Heart right ventricle (tissue), 16 donors: ENCODE results near the gene MACROD2. TPM values are rescaled to one million over a fixed set of nuclear protein-coding genes. Genes with fewer than 3 reads are reported as not detected.

Experiments used
- ATAC-seq, 8 donors: fragments of 200-7000 bp; cut with Tn5 transposase; one replicate each; pipeline ENCODE4 v1.9.1; 2020; ENCODE audit warnings: mild to moderate bottlenecking in 8 of 8, moderate library complexity in 8 of 8, moderate number of reproducible peaks in 1 of 8
- DNase-seq, 2 donors: peaks; one replicate each; pipeline ENCODE4 v3.0.0-alpha.2; 2020
- H3K27ac ChIP-seq, 10 donors: fragments of 200-600 bp; sonication (generic) in 2 of 10; one replicate each; pipeline versions ENCODE4 v1.5.0 to v1.8.0; 2020 to 2022; ENCODE audit warnings: mild to moderate bottlenecking in 3 of 10
- H3K27me3 ChIP-seq, 7 donors: fragments of 200-600 bp; one replicate each; pipeline ENCODE4 v1.8.0; 2021 to 2022; ENCODE audit warnings: mild to moderate bottlenecking in 2 of 7
- H3K36me3 ChIP-seq, 9 donors: fragments of 200-600 bp; sonication (generic) in 1 of 9; one replicate each; pipeline versions ENCODE4 v1.5.0 to v1.8.0; 2020 to 2022; ENCODE audit warnings: mild to moderate bottlenecking in 2 of 9
- H3K4me1 ChIP-seq, 9 donors: fragments of 200-600 bp; sonication (generic) in 1 of 9; one replicate each; pipeline versions ENCODE4 v1.5.0 to v1.8.0; 2020 to 2022; ENCODE audit warnings: mild to moderate bottlenecking in 4 of 9
- H3K4me3 ChIP-seq, 10 donors: fragments of 200-600 bp; sonication (generic) in 2 of 10; one replicate each; pipeline versions ENCODE4 v1.5.0 to v1.8.0; 2020 to 2022; ENCODE audit warnings: mild to moderate bottlenecking in 7 of 10, moderate library complexity in 2 of 10
- H3K9me3 ChIP-seq, 11 donors: fragments of 200-600 bp in 10 of 11; sonication (generic) in 2 of 11; one replicate each; pipeline versions ENCODE4 v1.5.0 to v1.8.0; 2013 to 2022; ENCODE audit warnings: mild to moderate bottlenecking in 2 of 11, control low read depth in 1 of 11, moderate library complexity in 1 of 11
- WGBS, 2 donors: extraction: QIAGEN DNeasy Blood & Tissue Kit; methylation state at CpG; one replicate each; pipeline ENCODE4 v1.1.7; 2013; ENCODE audit warnings: inconsistent platforms in 1 of 2; 5-methylcytosine and 5-hydroxymethylcytosine counted together
- intact Hi-C, 10 donors: fragments of 100-400 bp; cut with DNase I; formaldehyde crosslinking; loops; one replicate each; pipeline versions ENCODE4 v1.11.1 to v1.14.2; 2022
- polyA plus RNA-seq, 2 donors: library from polyadenylated mRNA; stranded (reverse); fragments of 200-250 nt; gene quantifications; one replicate each; pipeline ENCODE4 v1.2.3, GENCODE V29; 2013
- total RNA-seq, 10 donors: library from RNA; stranded (reverse); fragmentation: NEBNext Ultra II Directional in 3 of 10; extraction: Animal tissue kit (Norgen Biotek cat#: 25700) in 3 of 10; gene quantifications; one replicate each; pipeline versions ENCODE4 v1.2.1 to v1.2.4, GENCODE V29; 2021 to 2023
- TF ChIP-seq, protein P1 (sequence below), 9 donors: fragments of 200-600 bp; sonication (generic) in 2 of 9; IDR thresholded peaks; one replicate each; pipeline versions ENCODE4 v1.5.0 to v1.8.0; 2021 to 2022; ENCODE audit warnings: antibody characterized with exemption in 9 of 9, mild to moderate bottlenecking in 5 of 9, moderate library complexity in 1 of 9
- donor health status: Arrhythmogenic right ventricular cardiomyopathy.
- donor health status: ischemic (EF 13 %, LVEDD 7.1; RV severe dilation, severe dysfunction).
- donor health status: healthy with polysubstance abuse.
- donor health status: DM: no; HTN: yes; CAD: no.
- donor health status: DM: no; HTN: no; CAD: no.
- donor health status: ischemic (EF 25% LVEDD 6.9; RV normal size, moderate dysfunction).
- donor health status: ischemic (EF 25% LVEDD 5.7; RV mildly dilated, moderate dysfunction).
- donor health status: healthy.
- donor health status: DM: yes; HTN: yes; CAD: no.
- donor health status: Ischemic cardiomyopathy.
- donor health status: ischemic (EF 35%, LVEDD 5.7; RV mildly dilated, moderate dysfunction).
- donor health status: nonischemic (EF 11% LVEDD 7.7; RV severe dilation, severe dysfunction).
- donor health status: DM: yes; HTN: yes; CAD: no.
- donor health status: PGD.
- donor health status: ischemic (EF 29% LVEDD 5.4; RV normal size, mild dysfunction).
- donor health status: nonischemic (EF 23%, LVEDD 6.1; RV moderate dilation, normal function).

The MACROD2 gene
- total and polyA plus RNA-seq, 12 donors: 0.28 to 6.4 (median 4.1) TPM

DNA sequence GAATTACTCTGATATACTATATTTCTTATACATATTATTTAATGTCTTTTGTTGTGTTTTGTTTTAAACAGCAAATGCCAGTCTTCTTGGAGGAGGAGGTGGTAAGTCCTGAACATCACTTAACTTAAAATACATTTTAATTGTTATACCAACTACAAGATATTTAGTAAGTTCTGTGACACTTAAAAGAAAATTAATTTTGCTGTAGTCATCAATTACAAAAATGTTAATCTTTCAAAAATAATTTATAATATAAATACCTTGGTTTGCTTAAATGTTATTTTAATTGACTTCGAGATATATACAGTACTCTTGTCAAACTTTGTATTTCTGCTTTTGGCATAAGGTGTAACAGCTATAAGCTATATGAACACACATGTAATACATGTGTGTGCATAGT, 498.1 kb downstream of the MACROD2 start:
- TF ChIP-seq, protein P1, sequence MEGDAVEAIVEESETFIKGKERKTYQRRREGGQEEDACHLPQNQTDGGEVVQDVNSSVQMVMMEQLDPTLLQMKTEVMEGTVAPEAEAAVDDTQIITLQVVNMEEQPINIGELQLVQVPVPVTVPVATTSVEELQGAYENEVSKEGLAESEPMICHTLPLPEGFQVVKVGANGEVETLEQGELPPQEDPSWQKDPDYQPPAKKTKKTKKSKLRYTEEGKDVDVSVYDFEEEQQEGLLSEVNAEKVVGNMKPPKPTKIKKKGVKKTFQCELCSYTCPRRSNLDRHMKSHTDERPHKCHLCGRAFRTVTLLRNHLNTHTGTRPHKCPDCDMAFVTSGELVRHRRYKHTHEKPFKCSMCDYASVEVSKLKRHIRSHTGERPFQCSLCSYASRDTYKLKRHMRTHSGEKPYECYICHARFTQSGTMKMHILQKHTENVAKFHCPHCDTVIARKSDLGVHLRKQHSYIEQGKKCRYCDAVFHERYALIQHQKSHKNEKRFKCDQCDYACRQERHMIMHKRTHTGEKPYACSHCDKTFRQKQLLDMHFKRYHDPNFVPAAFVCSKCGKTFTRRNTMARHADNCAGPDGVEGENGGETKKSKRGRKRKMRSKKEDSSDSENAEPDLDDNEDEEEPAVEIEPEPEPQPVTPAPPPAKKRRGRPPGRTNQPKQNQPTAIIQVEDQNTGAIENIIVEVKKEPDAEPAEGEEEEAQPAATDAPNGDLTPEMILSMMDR (IDR thresholded peaks at IDR 0.05): no peak
- Histone ChIP-seq H3K9me3 (no peaks in the 10 kb centered on the region), H3K4me3 (no peak overlapping the region), H3K27ac (no peak overlapping the region), H3K36me3 (no peaks in the 10 kb centered on the region), H3K4me1 (no peaks in the 10 kb centered on the region), H3K27me3 (no peaks in the 10 kb centered on the region)
- 82 to 86% methylated on average over 1 of the region's 1 CpG for WGBS, 2 donors
- DNase-seq: no peak
- no peak for ATAC-seq
- intact Hi-C loops: no loop called here

DNA sequence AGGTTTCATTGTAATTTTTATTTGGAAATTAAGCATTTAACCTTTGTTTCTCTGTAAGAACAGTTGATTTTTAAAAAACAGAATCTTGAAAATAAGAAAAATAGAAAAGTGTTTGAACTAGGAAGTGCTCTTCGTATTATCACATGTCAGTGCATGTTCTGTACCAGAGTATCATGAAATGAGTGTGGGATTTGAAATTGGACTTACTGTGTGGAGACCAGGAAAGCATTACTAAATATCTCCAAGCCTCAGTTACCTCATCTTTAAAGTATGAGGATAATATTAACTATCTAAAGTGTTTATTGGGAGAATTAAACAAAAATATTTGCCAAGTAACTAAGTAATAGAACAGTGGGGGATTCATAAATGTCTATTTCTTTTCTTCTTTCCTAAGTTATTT, 499.0 kb downstream of the MACROD2 start:
- Histone ChIP-seq H3K4me3 (no peak overlapping the region), H3K9me3 (no peaks in the 10 kb centered on the region), H3K27ac (no peak overlapping the region), H3K4me1 (no peaks in the 10 kb centered on the region), H3K27me3 (no peaks in the 10 kb centered on the region), H3K36me3 (no peaks in the 10 kb centered on the region)
- no peak for ATAC-seq
- TF ChIP-seq, protein P1 (IDR thresholded peaks at IDR 0.05): no peak
- DNase-seq: no peak
- intact Hi-C loops: no loop called here
- WGBS, 2 donors: 71 to 83% methylated on average over 1 of the region's 1 CpG

DNA sequence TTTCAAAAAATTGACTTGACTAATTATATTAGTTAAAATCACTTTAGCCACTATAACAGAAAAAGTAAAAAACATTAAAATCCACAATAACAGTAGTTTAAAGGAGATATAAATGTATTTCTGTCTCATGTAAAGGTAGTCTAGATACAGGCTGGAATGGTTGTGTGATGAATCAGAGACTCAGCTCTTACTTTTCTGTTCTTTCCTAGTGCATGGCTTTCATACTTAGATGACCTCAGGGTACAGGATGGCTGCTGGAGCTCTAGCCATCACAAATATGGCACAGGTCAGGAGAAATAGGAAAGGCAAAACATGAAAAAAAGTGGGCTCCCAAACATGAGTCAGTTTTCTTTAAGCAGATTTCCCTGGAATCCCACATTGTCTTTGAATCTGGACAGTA, 499.8 kb downstream of the MACROD2 start:
- intact Hi-C loops: no loop called here
- no peak for DNase-seq
- Histone ChIP-seq H3K27ac (no peak overlapping the region), H3K27me3 (no peaks in the 10 kb centered on the region), H3K4me3 (no peak overlapping the region), H3K4me1 (no peaks in the 10 kb centered on the region), H3K36me3 (no peaks in the 10 kb centered on the region), H3K9me3 (no peaks in the 10 kb centered on the region)
- ATAC-seq: no peak
- TF ChIP-seq, protein P1 (IDR thresholded peaks at IDR 0.05): no peak

DNA sequence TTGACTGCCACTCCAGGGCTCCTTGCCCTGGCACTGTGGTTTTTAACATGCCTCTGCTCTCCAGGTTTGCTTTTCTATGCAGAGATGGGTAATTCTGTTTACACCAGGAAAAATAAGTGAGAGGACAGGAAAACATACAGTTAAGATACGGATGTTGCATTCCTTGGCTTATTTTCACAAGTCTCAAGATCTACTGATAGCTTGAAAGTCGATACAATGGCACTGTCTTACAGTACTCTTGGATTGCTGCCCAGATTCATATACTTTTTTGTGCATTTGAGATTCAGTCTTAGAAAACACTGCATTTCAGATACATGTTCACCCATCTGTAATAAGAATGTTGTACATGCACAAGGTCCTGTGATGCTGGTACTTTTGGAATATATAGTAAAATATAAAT, 501.7 kb downstream of the MACROD2 start:
- Histone ChIP-seq H3K9me3 (no peaks in the 10 kb centered on the region), H3K4me3 (no peak overlapping the region), H3K27me3 (no peaks in the 10 kb centered on the region), H3K36me3 (no peaks in the 10 kb centered on the region), H3K27ac (no peak overlapping the region), H3K4me1 (no peaks in the 10 kb centered on the region)
- WGBS, 2 donors: 31 to 43% methylated on average over 2 of the region's 2 CpGs
- ATAC-seq (no peak), DNase-seq (no peak)
- TF ChIP-seq, protein P1 (IDR thresholded peaks at IDR 0.05): no peak
- intact Hi-C loops: no loop called here

DNA sequence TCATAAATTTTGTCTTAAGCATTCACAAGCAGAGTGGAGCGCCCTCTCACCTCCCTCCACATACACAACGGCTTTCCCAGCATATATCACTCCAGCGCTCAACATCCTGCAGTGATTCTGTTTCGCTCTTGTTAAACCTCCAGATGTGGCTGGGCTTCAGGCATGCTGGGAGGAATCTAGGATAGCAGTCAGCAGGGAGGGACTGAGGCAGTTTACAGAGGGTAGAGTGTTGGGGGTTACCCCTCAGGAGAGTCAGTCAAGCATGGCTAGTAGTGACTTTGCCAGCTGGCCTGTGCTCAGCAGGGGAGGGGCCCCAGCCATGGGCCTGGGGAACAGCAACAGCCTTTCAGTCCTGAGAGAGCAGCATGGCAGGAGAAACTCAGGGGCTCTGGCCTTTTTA, 503.5 kb downstream of the MACROD2 start:
- intact Hi-C loops: no loop called here
- no peak for DNase-seq
- H3K27me3 ChIP-seq: no peaks in the 10 kb centered on the region

More for the DNA sequence above, 503.5 kb downstream of the MACROD2 start:
- Histone ChIP-seq H3K4me3 (no peak overlapping the region), H3K27ac (no peak overlapping the region), H3K9me3 (no peaks in the 10 kb centered on the region), H3K4me1 (no peaks in the 10 kb centered on the region), H3K36me3 (no peaks in the 10 kb centered on the region)
- TF ChIP-seq, protein P1 (IDR thresholded peaks at IDR 0.05): no peak
- WGBS, 2 donors: 63 to 79% methylated on average over 4 of the region's 4 CpGs
- no peak for ATAC-seq
